Measurements from ENCODE around the gene TOGARAM1.
"Not testable (repeated sequence)": the region's sequence is repeated elsewhere in the genome, so short reads cannot be mapped to it uniquely, and the experiment has no call there.

TOGARAM1 gene

DNA sequence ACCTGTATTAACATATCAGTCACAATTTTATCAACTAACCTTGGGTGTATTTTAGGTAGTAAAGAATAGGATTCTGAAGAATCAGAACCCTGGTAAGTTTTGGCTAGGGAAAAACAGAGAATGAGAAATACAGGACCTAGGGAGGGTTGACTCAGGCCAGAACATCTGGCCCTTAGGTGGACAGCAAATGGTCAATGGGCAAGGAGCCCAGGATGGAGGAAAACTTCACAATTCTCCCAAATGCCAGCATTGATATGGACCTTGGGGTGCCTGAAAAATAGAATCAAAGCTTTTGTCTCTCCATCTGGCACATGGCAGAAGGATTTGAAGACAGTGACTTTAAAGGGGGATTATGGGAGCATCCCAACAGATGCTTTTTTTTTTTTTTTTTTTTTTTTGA is 89.2 kb downstream of the TOGARAM1 start:
- no peak for DNase-seq

DNA sequence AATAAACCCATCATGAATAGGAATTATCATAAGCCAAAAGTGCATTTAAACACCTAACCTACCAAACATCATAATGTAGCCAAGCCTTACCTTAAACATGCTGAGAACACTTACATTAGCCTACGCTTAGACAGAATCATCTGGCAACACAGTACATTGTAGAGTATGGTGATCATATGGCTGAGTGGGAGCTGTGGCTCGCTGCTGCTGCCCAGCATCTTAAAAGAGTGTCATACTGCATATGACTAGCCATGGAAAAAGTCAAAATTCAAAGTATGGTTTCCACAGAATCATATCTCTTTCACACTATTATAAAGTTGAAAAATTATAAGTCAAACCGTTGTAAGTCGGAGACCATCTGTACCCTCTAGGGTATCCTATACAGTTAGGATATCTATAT is 89.9 kb downstream of the TOGARAM1 start:
- no peak for DNase-seq

GRCh38 chr14:45057349-45057748 is 95.4 kb downstream of the TOGARAM1 start:
- no peak for DNase-seq

DNA sequence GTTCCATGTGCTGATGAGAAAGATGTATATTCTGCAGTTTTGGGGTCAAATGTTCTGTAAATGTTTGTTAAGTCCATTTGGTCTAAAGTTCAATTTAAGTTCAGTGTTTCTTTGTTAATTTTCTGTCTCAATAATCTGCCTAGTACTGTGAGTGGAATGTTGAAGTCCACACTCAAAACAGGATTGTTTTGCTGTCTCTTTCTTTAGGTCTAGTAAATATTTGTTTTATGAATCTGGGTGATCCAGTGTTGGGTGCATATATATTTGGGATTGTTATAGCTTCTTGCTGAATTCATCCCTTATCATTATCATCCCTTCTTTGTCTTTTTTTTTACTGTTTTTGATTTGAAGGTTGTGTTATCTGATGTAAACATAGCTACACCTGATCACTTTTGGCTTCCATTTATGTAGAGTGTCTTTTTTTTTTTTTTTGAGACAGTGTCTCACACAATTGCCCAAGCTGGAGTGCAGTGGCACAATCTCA is 95.9 kb downstream of the TOGARAM1 start:
- DNase-seq: no peak

GRCh38 chr14:45060551-45060950 is 98.6 kb downstream of the TOGARAM1 start:
- DNase-seq: no peak

DNA sequence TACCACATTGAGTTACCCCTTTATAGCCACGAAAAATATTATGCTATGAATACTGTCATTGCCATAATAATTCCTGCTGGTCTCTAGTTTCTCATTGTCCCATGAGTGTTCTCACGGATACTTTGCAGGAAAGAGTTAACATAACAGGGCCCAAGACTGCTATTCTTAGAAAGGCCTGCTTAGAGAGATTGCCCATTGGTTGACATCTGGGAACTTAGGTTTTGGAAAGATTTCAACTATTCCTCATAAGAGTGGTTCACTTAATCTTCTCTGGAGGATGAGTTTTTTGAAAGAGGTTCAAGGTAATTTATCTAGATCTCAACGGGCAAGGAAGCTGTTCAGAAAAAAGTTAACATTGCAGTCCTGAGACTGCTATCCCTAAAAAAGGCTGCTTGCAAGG is 103.5 kb downstream of the TOGARAM1 start:
- no peak for DNase-seq

DNA sequence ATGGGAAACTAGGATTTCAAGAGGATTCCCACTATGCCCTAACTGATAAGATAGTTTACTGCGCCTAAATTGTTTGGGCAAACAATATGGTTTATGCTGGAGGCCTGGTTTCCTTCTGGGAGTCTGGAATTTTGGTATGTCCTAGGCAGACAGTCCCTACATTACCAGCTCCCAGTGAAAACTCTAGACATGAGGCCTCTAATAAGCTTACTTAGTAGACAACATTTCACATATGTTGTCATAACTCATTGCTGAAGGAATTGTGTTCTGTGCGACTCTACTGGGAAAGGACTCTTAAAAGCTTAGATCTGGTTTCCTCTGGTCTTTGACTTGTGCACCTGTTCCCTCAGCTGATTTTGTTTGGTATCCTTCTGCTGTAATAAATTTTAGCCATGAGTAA is 104.0 kb downstream of the TOGARAM1 start:
- DNase-seq: no peak

GRCh38 chr14:45066667-45067066 is 104.7 kb downstream of the TOGARAM1 start:
- DNase-seq: no peak

GRCh38 chr14:45068396-45068795 is 106.4 kb downstream of the TOGARAM1 start:
- DNase-seq: no peak

DNA sequence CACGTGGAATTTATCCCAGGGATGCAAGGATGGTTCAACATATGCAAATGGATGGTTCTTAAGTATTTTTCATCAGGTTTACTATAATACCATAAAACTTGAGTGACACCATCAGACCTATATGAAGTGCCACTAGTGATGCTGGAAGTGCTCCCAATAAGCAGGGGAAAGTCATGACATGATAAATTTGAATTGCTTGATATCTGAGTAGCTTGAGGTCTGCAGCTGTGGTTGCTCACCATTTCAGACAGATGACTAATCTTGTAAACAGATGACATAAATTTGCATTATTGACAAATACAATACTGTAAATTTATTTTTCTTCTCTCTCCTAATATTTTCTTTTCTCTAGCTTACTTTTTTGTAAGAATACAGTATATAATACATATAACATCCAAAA is 108.2 kb downstream of the TOGARAM1 start:
- DNase-seq: no peak

GRCh38 chr14:45072126-45072525 is 110.1 kb downstream of the TOGARAM1 start:
- DNase-seq: no peak

GRCh38 chr14:45073231-45073879 is 111.4 kb downstream of the TOGARAM1 start:
- DNase-seq: no peak

GRCh38 chr14:45078323-45078722 is 116.3 kb downstream of the TOGARAM1 start:
- no peak for DNase-seq

GRCh38 chr14:45080416-45080968 is 118.5 kb downstream of the TOGARAM1 start:
- DNase-seq: not testable (repeated sequence)

DNA sequence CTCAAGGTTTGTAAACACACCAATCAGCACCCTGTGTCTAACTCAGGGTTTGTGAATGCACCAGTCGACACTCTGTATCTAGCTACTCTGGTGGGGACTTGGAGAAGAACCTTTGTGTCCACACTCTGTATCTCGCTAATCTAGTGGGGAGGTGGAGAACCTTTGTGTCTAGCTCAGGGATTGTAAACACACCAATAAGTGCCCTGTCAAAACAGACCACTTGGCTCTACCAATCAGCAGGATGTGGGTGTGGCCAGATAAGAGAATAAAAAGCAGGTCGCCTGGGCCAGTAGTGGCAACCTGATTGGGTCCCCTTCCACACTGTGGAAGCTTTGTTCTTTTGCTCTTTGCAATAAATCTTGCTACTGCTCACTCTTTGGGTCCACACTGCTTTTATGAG is 119.1 kb downstream of the TOGARAM1 start:
- DNase-seq: not testable (repeated sequence)

DNA sequence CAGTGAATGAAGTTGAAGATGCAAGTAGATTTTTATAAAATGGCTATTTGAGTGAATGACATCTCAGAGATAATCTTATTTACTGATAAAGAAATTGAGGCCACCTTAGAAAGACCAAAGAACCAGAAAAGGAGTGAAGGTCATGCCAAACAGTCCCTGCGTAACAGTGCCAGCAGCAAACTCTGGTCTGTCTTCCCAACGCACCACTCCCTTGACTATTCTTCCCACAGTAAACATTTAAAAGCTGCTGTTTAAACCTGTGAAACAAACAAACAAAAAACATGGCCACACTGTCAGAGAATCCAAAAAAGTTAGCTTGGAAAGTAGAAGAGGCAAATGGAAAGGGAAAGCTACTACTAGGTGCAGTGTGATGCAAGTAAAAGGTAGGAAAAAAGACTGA is 120.4 kb downstream of the TOGARAM1 start:
- no peak for DNase-seq

GRCh38 chr14:45083617-45083975 is 121.6 kb downstream of the TOGARAM1 start:
- DNase-seq: peak in 1 of 3 experiments; percentile 31

GRCh38 chr14:45083976-45084722 is 122.2 kb downstream of the TOGARAM1 start, which contains the start of gene PRPF39:
Gene PRPF39, plus strand, starts transcription at chr14:45084116. Its CDS starts 11,124 bp downstream, at chr14:45095240.
- peak; percentile 97 to 98 (median 97) for DNase-seq

DNA sequence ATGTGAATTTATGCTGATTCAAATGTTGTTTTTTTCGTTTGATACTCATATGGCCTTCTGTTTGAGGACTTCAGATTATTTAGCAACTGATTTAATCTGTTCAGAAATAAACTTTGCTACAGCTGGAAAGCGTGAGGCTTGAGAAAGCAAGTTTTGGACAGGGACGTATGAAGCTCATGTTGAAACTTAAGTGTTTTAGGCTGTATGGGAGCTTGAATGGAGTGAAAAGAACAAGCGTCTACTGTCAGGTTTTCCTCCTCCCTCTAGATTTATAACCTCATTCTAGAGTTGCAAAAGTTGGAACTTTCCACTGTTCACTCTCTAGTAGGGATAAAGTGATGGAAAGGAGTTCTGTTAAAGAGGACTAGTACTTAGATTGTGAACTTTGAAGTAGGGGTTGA is 123.0 kb downstream of the TOGARAM1 start:
- no peak for DNase-seq

- no peak for DNase-seq
These were observed 127.8 kb downstream of the TOGARAM1 start for GRCh38 chr14:45089813-45090212.

DNA sequence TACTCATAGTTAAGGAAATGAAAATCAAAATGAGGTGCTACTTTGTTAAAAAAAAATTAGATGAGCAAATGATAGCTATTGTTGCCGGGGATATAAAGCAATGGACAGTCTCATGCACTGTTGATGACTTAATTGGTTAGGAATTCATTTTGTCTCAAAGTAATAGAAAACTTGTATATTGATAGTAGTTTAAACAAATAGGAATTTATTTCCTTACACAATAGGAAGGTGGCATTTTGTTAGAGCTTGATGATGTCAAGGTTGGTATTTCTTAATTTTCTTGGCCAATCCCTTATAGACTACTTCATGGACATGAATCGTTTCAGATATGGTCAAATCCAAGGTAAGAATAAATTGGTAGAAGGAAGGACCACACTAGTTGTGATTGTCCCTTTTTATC is 129.7 kb downstream of the TOGARAM1 start:
- no peak for DNase-seq

DNA sequence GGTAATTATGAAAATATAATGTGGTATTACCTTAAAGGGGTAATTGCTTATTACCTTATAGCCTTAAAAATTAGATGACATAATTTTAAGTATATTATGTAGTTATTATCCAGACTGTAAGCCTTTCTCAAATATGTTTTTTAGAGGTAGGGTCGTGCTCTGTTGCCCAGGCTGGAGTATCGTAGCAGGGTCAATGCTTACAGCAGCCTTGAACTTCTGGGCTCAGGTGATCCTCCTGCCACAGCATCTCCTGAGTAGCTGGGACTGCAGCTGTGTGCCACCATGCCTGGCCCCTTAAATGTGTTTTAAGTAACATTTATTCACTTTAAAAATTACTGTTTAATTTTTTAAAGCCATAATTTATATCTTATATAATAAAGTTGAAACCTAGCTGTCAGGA is 132.3 kb downstream of the TOGARAM1 start:
- no peak for DNase-seq

- no peak for DNase-seq
These were observed 133.2 kb downstream of the TOGARAM1 start for GRCh38 chr14:45095143-45095542.

DNA sequence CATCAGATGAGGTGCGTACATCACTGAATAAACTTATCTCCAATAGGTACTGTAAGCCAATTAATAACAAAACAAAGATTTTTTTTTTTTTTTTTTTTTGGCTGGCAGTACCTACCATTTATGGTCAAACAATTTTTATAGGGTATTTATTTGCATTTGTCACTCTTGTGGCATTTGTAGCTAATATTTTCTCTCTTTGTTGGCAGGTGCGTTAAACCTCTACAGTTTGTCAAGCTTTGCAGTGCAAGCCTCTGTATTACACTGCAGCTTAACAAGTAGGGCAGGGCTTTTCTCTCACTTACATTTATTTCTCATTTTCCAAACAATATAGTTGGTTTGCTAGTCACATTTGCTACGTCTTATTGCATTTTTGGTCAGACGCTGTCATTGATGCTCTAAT is 134.2 kb downstream of the TOGARAM1 start:
- DNase-seq: no peak
